Stimulated activated CD8-positive, alpha-beta memory T cell treated with anti-CD3 and anti-CD28 coated beads, Interleukin-7, amount 100 ng/mL, for 24 hours (primary cell): ENCODE measurements around the gene CLIP1.
"Not testable (repeated sequence)": the region's sequence is repeated elsewhere in the genome, so short reads cannot be mapped to it uniquely, and the experiment has no call there.

Source experiments
- DNase-seq: peaks from one replicate; pipeline ENCODE4 v3.0.0-alpha.2; 2020; ENCODE audit warnings: low read depth

The CLIP1 gene

DNA sequence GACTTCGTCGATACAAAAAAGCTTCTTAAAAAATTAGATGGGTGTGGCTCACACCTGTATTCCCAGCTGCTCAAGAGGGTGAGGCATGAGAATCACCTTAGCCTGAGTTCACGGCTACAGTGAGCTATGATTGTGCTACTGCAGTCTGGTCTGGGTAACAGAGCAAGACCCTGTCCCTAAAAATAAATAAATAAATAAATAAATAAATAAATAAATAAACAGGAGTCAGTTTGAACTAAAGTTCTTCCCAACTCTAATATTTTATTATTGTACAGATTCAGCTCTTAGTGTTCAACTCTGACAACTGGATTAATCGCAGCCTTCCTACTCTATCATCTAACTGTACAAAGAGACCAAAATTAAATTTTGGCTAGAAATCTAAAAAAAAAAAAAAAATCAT, 12.7 kb upstream of the CLIP1 start:
- DNase-seq: no peak

DNA sequence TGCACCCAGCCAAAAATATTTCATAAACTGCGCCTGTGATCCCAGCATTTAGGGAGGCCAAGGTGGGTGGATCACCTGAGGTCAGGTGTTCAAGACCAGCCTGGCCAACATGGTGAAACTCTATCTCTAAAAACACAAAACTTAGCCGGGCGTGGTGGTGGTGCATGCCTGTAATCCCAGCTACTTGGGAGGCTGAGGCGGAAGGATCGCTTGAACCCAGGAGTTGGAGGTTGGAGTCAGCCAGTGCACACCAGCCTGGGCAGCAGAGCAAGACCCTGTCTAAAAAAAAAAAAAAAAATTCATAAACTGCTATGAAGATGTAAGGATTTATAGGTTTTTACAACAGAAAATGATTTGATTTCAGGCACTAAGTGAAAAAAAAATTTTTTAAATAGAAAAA, 6.6 kb upstream of the CLIP1 start:
- DNase-seq: not testable (repeated sequence)

DNA sequence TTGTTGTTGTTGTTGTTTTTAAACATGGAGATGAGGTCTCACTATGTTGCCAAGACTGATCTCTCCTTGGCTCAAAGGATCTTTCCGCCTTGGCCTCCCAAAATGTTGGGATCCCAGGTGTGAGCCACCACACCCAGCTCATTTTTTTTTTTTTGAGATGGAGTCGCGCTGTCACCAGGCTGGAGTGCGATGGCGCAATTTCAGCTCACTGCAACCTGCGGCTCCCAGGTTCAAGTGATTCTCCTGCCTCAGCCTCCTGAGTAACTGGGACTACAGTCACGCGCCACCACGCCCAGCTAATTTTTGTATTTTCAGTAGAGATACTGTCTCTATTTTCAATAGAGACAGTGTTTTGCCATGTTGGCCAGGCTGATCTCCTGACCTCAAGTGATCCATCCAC, 4.9 kb upstream of the CLIP1 start:
- no peak for DNase-seq

DNA sequence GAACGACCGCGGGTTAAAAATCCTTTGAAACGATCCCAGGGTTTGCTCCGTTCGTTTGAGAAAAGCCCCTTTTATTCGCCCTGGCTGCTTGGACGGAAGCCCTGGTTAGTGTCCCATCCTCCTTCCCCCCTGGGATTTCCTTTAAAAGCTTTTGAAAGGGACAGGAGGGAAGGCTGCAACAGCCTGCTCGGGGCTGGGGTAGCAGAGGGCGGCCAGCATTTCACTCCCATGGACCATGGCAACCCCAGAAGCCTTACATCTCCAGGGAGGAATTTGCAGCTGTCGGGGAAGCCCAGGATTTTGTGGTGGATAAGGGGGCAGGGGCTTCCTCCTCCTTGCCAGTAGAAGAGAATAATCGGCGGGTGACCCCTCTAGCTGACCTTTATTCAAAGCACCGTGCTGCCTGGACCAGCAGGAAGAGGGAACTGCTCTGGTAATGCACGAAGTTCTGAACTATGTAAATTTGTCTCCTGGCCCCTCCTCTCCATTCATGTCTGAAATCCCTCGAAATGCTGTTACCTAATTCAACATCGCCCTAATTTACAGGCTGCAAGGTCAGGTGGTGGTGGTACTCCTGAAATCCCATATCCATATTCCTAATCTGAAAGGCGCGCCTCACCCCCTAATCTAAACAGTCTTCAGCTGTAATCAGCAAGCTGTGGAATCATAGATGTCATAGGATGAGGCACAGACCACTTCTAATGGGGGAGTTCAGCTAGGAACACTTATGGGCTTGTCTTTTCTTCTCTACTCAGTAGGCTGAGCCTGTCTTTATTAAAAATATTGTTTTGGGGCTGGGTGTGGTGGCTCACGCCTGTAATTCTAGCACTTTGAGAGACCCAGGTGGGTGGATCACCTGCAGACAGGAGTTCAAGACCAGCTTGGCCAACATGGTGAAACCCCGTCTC, 1.0 kb upstream of the CLIP1 start:
- DNase-seq: no peak

DNA sequence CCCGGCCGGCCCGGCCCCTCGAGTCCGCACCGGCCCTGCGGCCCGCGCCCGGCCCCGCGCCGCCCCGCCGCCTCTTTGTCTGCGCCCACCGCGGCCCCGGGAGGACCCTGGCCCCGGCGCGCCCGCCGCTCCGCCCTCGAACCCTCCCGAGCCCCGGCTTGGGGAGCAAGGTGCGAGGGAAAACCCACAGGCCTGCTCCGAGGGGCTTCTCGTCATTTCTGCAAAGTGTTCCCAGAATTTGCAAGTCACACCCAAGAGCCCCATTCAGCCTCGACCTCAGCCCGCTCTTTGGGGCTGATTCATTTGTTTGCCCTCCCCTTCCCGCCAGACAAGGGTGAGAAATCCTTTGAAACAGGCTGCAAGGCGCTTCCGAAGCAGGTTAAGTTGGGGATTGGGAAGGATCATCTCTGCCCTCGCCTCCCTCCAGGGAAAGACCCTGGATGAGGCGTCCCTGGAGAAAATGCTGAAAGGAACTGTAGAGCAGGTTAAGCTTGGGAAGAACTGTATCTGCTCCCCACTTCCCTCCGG, 325 bp upstream of the CLIP1 start:
- peak; percentile 8 for DNase-seq

DNA sequence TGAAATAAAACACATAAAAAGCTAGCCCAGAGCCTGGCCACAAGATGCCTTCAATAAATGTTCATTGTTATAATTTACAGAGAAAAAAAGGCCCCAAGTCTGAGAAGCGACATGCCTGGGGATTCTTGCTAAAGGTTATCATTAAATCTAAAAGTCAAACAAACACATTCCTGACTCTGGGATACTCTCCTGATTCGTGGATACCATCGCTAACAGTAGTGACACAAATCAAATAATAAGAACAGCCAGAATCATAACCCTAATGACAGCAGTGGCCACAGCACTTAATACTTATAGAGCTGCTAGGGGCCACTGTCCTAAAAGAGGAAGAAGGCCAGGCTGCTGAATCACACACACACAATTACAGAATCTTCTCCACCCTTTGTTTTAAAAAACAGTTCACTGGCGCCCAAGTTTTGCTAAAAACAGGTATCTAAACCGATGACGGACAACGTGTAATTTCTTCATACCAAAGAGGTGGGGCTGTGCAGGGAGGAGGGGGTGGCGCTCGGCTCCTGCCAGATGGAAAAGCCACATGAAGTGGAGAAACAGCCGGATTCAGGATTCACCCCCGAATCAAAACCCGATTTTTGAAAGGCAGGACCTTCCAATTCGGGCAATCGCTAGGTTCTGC, 1.2 kb downstream of the CLIP1 start:
- DNase-seq: no peak

DNA sequence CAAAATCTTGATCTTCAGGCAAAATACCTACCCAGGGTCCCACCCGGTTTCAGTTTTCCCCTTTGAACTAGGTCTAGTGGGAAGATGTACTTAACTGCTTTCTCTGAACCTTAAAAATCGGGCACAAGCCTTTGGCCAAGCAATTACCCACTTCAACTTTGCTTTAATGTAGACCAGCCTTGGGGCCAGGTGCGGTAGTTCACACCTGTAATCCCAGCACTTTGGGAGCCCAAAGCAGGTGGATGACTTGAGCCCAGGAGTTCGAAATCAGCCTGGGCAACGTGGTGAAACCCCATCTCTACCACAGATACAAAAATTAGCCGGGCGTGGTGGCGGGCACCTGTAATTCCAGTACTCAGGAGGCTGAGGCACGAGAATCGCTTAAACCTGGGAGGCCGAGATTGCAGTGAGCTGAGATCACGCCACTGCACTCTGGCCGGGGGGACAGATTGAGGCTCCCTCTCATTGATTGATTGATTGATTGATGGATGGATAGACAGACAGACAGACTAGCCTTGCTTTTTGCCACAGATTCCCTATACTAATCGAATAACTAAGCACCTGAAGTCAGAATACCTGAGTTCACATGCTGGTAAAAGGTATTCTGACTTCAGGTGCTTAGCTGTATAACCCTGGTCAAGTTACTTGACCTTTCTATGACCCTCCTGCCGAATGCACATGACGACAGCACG, 1.9 kb downstream of the CLIP1 start:
- no peak for DNase-seq

DNA sequence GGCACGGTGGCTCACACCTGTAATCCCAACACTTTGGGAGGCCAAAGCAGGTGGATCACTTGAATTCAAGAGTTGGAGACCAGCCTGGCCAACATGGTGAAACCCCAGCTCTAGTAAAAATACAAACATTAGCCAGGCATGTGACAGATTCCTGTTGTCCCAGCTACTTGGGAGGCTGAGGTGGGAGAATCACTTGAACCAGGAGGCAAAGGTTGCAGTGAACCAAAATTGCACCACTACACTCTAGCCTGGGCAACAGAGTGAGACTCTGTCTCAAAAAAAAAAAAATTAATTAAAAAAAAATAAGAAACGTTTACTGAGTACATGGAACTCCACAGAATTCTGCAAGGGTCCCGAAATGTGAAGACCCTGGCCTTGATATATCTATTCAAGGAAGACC, 3.4 kb downstream of the CLIP1 start:
- DNase-seq: not testable (repeated sequence)

DNA sequence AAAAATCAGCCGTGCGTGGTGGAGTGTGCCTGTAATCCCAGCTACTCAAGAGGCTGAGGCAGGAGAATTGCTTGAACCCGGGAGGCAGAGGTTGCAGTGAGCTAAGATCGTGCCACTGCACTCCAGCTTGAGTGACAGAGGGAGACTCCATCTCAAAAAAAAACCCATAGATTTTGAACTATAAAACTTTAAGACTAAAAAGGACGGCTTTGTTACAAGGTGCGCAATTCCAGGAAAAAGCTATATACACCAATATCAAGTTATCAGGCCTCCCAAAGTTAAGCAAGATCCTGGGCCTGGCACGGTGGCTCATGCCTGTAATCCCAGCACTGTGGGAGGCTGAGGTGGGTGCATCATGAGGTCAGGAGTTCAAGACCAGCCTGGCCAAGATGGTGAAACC, 6.8 kb downstream of the CLIP1 start:
- DNase-seq: not testable (repeated sequence)

DNA sequence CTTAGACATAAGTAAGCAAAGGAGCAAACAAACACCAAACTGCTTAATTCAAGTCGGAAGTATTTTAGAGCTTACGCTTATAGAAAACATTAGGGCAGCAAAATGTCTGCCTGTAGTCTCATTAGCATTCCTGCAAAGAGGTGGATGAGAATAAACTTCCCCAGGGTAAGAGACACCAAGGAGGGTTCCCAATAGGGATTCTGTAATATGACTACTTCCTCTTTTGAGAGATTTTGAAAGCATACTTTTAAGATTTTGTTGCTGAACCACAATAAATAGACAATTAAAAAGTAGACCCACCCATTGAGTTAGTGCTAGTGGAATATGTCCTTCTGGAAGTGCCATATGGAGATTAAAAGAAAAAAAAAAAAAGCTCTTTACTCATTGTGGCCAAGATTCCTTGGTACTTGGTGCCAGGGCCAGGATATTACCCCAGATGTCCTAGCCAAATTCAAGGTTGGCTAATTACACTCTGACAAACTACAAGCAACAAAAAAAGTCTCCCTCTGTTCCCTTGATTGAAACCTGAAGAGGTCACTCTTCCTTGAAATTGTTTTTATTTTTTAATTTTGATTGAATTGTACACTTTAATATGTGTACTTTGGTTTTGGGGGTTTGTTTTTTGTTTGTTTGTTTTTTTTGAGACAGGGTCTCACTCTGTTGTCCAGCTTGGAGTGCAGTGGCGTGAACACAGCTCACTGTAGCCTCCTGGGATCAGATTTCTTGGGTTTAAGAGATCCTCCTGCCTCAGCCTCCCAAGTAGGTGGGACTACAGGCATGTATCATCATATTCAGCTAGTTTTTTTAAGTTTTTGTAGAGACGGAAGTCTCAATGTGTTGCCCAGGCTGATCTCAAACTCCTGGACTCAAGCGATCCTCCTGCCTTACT, 8.7 kb downstream of the CLIP1 start:
- no peak for DNase-seq

DNA sequence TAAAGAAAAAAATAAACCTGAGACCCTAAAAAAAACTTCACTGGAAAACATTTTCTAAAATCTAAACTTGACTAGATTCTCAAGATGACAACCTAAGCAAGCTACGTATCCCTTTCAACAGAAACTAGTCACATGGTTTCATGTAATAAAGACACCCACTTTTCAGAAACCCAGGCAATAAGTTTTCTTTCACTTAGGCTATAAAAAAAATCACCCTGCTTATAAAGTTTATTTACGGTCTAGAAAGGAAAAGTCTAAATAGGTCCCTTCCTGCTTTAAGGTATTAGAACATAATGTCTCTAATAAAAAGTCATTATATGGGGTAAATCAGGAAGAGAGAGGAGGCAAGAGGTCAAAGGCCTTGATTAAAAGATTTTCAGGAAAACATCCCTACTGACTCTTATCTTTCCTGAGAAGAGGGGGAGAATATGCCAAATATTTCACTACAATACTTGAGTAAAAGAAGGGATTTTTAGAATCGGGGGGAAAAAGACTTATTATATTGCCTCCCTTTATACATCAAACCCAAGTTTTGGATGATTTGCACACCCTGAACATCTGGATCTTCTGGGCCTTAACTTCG, 9.5 kb downstream of the CLIP1 start:
- DNase-seq: no peak

DNA sequence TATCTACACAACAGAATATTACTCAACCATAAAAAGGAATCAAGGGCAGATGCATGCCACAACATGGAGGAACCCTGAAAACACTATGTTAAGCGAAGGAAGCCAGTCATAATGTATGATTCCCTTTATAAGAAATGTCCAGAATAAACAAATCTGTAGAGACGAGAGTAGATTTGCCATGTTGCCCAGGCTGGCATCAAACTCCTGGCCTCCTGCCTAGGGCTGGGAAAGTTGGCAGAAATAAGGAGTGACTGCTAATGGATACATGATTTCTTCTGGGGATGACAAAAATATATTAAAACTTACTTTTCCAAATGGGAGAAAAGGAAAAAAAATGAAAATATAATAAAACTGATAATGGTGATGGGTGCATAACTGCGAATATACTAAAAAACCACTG, 10.9 kb downstream of the CLIP1 start:
- no peak for DNase-seq

DNA sequence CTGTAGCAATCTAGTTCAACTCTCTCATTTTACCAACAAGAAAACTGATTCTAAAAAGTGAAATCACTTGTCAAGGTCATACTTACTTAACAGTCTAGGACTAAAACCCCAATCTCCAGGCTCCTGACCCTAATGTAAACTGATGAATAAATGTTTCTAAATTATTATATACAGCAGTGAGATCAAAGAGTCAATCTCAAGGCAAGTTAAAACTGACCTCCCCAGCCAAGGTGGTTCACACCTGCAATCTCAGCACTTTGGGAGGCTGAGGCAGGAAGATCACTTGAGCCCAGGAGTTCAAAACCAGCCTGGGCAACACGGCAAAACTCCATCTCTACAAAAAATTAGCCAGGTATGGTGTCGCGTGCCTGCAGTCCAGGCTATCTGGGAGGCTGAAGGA, 15.3 kb downstream of the CLIP1 start:
- DNase-seq: no peak

DNA sequence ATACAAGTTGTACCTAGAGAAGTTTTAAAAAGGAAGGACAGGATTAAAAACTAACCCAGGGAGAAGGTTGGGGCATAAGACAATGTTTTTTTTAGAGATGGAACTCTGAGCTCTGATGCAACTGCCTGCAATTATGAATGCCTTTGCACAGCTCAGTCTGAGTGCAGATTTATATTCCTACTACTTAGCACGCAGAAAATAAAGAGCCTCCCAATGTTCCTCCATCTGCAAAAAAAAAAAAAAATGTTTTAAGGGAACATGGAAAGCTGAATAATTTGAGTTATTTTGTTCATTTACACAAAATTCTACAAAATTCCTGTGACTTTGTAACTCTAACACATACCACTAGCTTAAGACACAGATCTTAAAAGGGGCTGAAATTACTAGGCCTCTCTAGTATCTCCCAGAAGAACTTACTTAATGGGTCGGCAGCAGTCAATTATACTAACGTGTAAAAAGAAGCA, 15.7 kb downstream of the CLIP1 start:
- no peak for DNase-seq

DNA sequence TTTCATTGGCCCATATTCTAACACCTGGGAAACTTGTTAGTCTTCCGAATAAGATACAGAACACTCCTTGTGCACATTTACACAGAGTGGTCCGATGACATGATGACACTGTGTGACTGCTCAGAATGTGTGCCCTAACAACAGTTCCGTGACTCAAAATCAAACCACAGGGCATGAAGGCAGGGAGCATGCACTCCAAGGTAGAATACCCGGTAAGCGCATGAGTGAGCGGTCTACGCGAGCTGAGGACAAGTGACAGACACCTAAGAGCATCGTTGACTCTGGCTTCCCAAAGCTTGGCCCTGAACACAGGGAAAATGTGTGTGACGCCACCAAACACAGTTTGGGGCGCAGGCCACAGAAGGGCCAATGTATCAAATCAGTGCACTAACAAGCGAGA, 18.6 kb downstream of the CLIP1 start:
- DNase-seq: no peak

DNA sequence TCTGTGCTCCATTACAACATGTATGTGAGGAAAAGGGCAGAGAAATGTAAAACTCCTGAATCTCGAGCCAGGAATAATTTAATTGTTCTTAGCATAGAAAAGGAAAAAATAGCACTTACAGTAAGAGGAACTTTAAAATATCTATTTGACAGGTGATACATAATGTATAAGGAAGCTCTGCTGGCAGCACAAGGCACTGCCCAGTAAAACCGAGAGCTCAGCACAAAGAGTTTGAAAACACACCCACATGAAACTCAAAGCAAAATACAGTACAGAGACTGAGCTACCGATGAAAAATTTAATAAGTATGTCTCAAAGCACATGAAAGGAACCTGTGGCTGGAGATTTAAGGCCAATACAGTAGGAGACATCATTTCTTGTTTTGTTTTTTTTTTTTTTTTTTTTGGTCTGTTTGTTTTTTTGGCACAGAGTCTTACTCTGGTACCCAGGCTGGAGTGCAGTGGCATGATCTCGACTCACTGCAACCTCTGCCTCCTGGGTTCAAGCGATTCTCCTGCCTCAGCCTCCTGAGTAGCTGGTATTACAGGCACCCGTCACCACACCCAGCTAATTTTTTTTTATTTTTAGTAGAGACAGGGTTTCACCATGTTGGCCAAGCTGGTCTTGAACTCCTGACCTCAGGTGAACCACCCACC, 19.2 kb downstream of the CLIP1 start:
- DNase-seq: no peak

DNA sequence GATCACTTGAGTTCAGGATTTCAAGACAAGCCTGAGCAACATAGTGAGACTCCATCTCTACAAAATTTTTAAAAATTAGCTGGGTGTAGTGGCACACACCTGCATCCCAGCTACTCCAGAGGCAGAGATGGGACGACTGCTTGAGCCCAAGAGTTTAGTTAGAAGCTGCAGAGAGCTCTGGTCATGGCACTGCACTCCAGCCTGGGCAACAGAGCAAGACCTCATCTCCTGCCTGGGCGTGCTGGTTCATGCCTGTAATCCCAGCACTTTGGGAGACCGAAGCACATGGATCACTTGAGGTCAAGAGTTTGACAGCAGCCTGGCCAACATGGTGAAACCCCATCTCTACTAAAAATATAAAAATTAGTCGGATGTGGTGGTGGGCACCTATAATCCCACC, 20.2 kb downstream of the CLIP1 start:
- no peak for DNase-seq

DNA sequence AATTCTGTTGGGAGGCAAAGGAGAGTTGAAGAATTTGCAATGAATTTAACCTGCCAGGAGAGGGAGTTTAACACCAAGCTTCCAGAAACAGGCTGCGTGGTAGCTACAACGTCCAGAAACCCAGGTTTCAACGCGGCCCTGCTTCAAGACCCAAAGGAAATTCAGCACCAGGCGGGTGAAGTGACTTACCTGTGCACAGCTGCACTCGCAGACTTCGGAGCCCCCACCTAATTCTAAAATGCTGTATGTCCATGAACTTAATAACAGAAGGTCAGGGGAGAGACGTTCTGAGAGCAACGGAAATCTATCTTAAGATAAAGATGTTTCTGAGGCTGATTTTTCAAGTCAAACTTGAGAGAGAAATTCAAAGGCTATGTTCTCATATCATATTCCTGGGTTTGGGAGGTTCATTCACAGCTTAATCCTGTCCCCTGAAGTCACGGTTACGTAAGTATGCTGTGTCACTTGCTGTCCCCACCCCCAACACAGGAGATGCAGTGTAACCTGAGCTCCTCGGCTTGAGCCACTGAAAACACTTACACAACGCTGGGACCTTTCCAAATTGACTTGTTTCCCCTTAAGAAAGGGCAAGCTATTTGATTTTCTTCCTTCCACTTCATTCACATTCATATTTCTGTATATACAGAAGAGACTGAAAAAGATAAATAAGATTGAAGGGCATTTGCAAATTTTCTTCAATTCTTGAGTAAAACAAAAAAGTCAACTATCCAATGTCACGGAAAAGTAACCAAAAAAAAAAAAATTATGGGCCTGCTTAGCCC, 22.7 kb downstream of the CLIP1 start:
- DNase-seq: no peak

DNA sequence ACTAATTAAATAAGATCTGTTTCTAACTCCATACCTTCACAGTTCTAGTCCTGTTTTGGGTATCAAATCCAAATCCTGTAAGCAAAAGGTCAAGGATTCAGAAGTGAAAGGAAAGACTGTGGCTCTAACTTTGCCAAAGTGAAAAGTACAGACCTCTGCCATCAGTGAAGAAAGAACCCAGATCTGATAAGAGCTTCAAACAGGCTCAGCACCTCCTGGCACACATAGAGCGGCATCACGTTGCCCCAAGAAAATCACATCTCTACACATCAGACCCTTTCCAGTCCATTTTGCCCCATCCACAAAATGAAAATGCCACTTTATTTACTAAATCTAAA, 23.2 kb downstream of the CLIP1 start:
- DNase-seq: no peak

DNA sequence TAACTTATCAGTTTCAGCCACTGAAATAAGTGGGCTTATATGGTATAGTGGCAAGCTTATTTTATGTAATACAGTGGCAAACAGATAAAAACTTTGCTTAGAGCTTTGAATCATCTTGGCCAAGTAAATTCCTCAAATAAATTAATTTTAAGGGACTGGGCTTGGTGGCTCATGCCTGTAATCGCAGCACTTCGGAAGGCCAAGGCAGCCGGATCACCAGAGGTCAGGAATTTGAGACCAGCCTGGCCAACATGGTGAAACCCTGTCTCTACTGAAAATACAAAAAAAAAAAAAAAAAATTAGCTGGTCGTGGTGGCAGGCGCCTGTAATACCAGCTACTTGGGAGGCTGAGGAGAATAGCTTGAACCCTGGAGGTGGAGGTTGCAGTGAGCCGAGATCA, 24.5 kb downstream of the CLIP1 start:
- DNase-seq: not testable (repeated sequence)
